ENCODE measurements around the gene ACTN3. TPM values are rescaled to one million over a fixed set of nuclear protein-coding genes. Genes with fewer than 3 reads are reported as not detected.

The ACTN3 gene
- total RNA-seq, 1 experiment from 2014 or later: not detected

GRCh38 chr11:66510990-66511339 lies 35.7 kb upstream of the ACTN3 start:
- no peaks in the 10 kb centered on the region for H3K27me3 ChIP-seq (replicated peaks; ENCODE audit: control insufficient read depth, insufficient read depth, low read length)
- no peaks in the 10 kb centered on the region for H3K9me3 ChIP-seq
- BruUV-seq (replicated peaks): TSS peak; percentile 62
- H3K4me1 Mint-ChIP-seq (ENCODE audit: low read depth, unreplicated experiment): peaks cover 8% of the 10 kb centered on the region
- intact Hi-C loops (cut with micrococcal nuclease; ENCODE audit: unreplicated experiment): loop anchor here (1.0 kb wide), 1 partner anchor 31 kb away; the partner anchor contains the start of gene DPP3
- DNase-seq: no peak
- peak overlapping the region; percentile 93 for H3K27ac Mint-ChIP-seq (ENCODE audit: unreplicated experiment)
- no peaks in the 10 kb centered on the region for H3K27me3 Mint-ChIP-seq (ENCODE audit: insufficient read depth, unreplicated experiment)
- ChIA-PET POLR2A (interaction anchor here (0.7 to 1.4 kb wide), 3 partner anchors 31 to 167 kb away, joined by 4 to 5 read pairs (median 4); partner anchors contain the start of genes DPP3 and PELI3), CTCF (interaction anchor here (0.6 to 1.1 kb wide), 3 partner anchors 19 to 168 kb away, joined by 3 to 6 read pairs (median 5); no protein-coding TSS in a partner anchor)
- H3K4me3 ChIP-seq (ENCODE audit: low read depth, low read length): peak overlapping the region; percentile 52
- peak overlapping the region; percentile 97 for H3K4me3 Mint-ChIP-seq (ENCODE audit: unreplicated experiment)
- H3K9me3 Mint-ChIP-seq (ENCODE audit: unreplicated experiment): no peaks in the 10 kb centered on the region
- no peaks in the 10 kb centered on the region for H3K36me3 ChIP-seq (ENCODE audit: control insufficient read depth, insufficient read depth, low read length)
- peaks cover 5% of the 10 kb centered on the region for H3K4me1 ChIP-seq
- peaks cover 23% of the 10 kb centered on the region for H3K36me3 Mint-ChIP-seq (ENCODE audit: insufficient read depth, unreplicated experiment)
- no peak for TF ChIP-seq CTCF (IDR thresholded peaks at IDR 0.05; ENCODE audit: insufficient read depth in 1 of 2, low read depth in 1 of 2, low read length in 1 of 2, severe bottlenecking in 1 of 2, unreplicated experiment in 1 of 2)

GRCh38 chr11:66523611-66524010 lies 23.1 kb upstream of the ACTN3 start:
- Histone ChIP-seq H3K4me1 (no peaks in the 10 kb centered on the region), H3K36me3 (ENCODE audit: control insufficient read depth, insufficient read depth, low read length) (0 out of 2 replicates have a peak, but pooled peaks cover 2% of the 10 kb centered on the region), H3K4me3 (ENCODE audit: low read depth, low read length) (no peak overlapping the region), H3K9me3 (no peaks in the 10 kb centered on the region; the same call in 1 of the 2 replicates), H3K27me3 (replicated peaks; ENCODE audit: control insufficient read depth, insufficient read depth, low read length) (no peaks in the 10 kb centered on the region)
- TF ChIP-seq CTCF (IDR thresholded peaks at IDR 0.05; ENCODE audit: insufficient read depth in 1 of 2, low read depth in 1 of 2, low read length in 1 of 2, severe bottlenecking in 1 of 2, unreplicated experiment in 1 of 2): no peak
- DNase-seq: no peak
- POLR2A ChIA-PET: no interaction called here
- Mint-ChIP-seq H3K4me3 (ENCODE audit: unreplicated experiment) (no peak overlapping the region), H3K27ac (ENCODE audit: unreplicated experiment) (no peak overlapping the region), H3K36me3 (ENCODE audit: insufficient read depth, unreplicated experiment) (peaks cover 26% of the 10 kb centered on the region), H3K4me1 (ENCODE audit: low read depth, unreplicated experiment) (no peaks in the 10 kb centered on the region), H3K27me3 (ENCODE audit: insufficient read depth, unreplicated experiment) (no peaks in the 10 kb centered on the region), H3K9me3 (ENCODE audit: unreplicated experiment) (no peaks in the 10 kb centered on the region)
- BruUV-seq (replicated peaks): no TSS peak
- CTCF ChIA-PET: no interaction called here
- intact Hi-C loops (cut with micrococcal nuclease; ENCODE audit: unreplicated experiment): no loop called here

DNA sequence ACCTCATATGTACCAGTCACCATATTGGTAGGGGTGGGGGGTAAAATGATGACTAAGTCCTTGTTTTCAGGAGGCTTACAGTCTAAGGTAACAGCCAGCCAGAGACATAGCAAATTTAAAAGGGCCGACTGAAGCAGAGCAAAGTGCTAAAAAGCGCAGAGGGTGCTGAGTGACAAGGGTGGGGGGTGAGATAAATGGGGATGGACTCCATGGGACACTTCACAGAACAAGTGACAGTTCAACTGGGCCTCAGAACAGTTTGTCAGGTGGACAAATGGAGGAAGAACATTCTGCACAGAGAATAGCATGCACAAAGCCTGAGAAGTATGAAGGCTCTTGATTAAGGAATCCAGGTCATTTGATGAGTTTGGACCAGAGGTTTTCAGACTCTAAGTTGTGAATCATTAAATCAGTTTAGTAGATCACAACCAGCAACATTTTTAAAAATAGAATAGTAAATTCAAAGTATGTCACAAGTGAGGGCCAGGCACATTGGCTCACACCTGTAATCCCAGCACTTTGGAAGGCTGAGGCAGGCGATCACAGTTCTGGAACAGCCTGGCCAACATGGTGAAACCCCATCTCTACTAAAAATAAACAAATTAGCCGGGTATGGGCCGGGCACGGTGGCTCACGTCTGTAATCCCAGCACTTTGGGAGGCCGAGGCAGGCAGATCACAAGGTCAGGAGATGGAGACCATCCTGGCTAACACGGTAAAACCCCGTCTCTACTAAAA lies 22.2 kb upstream of the ACTN3 start:
- BruUV-seq (replicated peaks): no TSS peak
- no peak for TF ChIP-seq CTCF (IDR thresholded peaks at IDR 0.05; ENCODE audit: insufficient read depth in 1 of 2, low read depth in 1 of 2, low read length in 1 of 2, severe bottlenecking in 1 of 2, unreplicated experiment in 1 of 2)
- H3K27me3 ChIP-seq (replicated peaks; ENCODE audit: control insufficient read depth, insufficient read depth, low read length): no peaks in the 10 kb centered on the region
- Mint-ChIP-seq H3K9me3 (ENCODE audit: unreplicated experiment) (no peaks in the 10 kb centered on the region), H3K4me1 (ENCODE audit: low read depth, unreplicated experiment) (no peaks in the 10 kb centered on the region), H3K27me3 (ENCODE audit: insufficient read depth, unreplicated experiment) (no peaks in the 10 kb centered on the region), H3K27ac (ENCODE audit: unreplicated experiment) (no peak overlapping the region), H3K4me3 (ENCODE audit: unreplicated experiment) (no peak overlapping the region), H3K36me3 (ENCODE audit: insufficient read depth, unreplicated experiment) (peaks cover 27% of the 10 kb centered on the region)
- CTCF ChIA-PET: no interaction called here
- no peaks in the 10 kb centered on the region for H3K4me1 ChIP-seq
- 0 out of 2 replicates have a peak, but pooled peaks cover under 1% of the 10 kb centered on the region for H3K36me3 ChIP-seq (ENCODE audit: control insufficient read depth, insufficient read depth, low read length)
- no peak overlapping the region for H3K4me3 ChIP-seq (ENCODE audit: low read depth, low read length)
- intact Hi-C loops (cut with micrococcal nuclease; ENCODE audit: unreplicated experiment): no loop called here
- no peak for DNase-seq
- POLR2A ChIA-PET: no interaction called here
- H3K9me3 ChIP-seq: no peaks in the 10 kb centered on the region; the same call in 1 of the 2 replicates
